IPS-NIHi11 (cell line): ENCODE data around the gene ABCC6.

Experiments used
- DNase-seq: peaks from one replicate; pipeline ENCODE4 v3.0.0; 2012; ENCODE audit warnings: mixed read lengths, low spot score

The ABCC6 gene

GRCh38 chr16:16141784-16142396, 81.4 kb downstream of the ABCC6 start:
- no peak for DNase-seq

GRCh38 chr16:16141141-16141540, 82.2 kb downstream of the ABCC6 start:
- DNase-seq, result no peak

GRCh38 chr16:16140537-16140936, 82.8 kb downstream of the ABCC6 start:
- no peak for DNase-seq

- DNase-seq, result no peak
Measured at GRCh38 chr16:16139806-16140205, 83.5 kb downstream of the ABCC6 start.

- DNase-seq, result no peak
Measured at GRCh38 chr16:16139061-16139460, 84.2 kb downstream of the ABCC6 start.

- no peak for DNase-seq
Measured at GRCh38 chr16:16138034-16138635, 85.2 kb downstream of the ABCC6 start.

GRCh38 chr16:16137110-16137509, 86.2 kb downstream of the ABCC6 start:
- DNase-seq, result no peak

GRCh38 chr16:16136588-16136987, 86.7 kb downstream of the ABCC6 start:
- DNase-seq, result no peak

- no peak for DNase-seq
Measured at GRCh38 chr16:16133943-16134604, 89.2 kb downstream of the ABCC6 start.

GRCh38 chr16:16131659-16132058, 91.6 kb downstream of the ABCC6 start:
- no peak for DNase-seq

- DNase-seq, result no peak
Measured at GRCh38 chr16:16131204-16131603, 92.1 kb downstream of the ABCC6 start.

- DNase-seq, result peak; percentile 89
Measured at GRCh38 chr16:16127469-16128116, 95.7 kb downstream of the ABCC6 start.

GRCh38 chr16:16126896-16127295, 96.4 kb downstream of the ABCC6 start:
- DNase-seq, result no peak

GRCh38 chr16:16124974-16125373, 98.3 kb downstream of the ABCC6 start:
- DNase-seq, result no peak

GRCh38 chr16:16124438-16124837, 98.9 kb downstream of the ABCC6 start:
- DNase-seq, result no peak

- no peak for DNase-seq
Measured at GRCh38 chr16:16122264-16122663, 101.0 kb downstream of the ABCC6 start.

GRCh38 chr16:16121185-16121727, 102.0 kb downstream of the ABCC6 start:
- no peak for DNase-seq

GRCh38 chr16:16120382-16121184, 102.7 kb downstream of the ABCC6 start:
- no peak for DNase-seq

GRCh38 chr16:16120044-16120381, 103.3 kb downstream of the ABCC6 start:
- DNase-seq, result no peak

- no peak for DNase-seq
Measured at GRCh38 chr16:16118337-16118736, 105.0 kb downstream of the ABCC6 start.

- no peak for DNase-seq
Measured at GRCh38 chr16:16116841-16117240, 106.5 kb downstream of the ABCC6 start.

GRCh38 chr16:16113076-16113475, 110.2 kb downstream of the ABCC6 start:
- DNase-seq, result no peak
